ENCODE data around the gene TFF3.

The TFF3 gene

DNA sequence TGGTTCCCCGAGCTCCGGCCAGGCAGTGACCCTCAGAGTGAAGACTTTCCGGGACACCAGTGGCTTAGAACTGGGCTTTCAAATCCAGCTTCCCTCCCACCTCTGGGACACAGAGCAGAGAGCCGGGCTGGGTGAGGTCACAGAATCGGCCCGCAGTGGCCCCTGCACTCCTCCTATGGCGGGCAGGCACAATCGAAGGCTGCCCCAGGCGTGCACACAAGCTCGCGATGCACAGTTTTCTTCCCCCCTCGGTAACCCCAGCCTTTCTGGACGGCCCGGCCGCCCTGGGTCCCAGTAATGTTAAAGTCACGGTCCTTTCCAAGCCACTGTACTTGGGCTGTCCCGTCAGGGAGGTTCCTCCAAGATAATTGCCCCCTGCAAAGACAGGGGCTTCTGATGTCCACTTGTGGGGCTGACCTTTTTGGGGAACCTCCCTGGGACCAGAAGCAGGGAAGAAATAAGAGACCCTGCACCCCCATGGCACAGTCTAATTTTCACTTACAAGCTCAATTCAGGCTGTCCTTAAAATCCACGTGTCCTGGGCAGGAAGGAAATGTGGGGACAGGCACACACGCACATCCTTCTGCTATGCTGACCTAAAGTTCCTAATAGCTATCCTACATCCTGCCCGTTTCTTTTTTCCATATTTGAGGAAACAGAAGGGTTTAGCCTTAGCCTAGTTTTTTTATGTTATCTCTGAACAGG, 13.7 kb downstream of the TFF3 start:
- H3K27ac ChIP-seq: no peak overlapping the region
- TF ChIP-seq CTCF (conservative IDR thresholded peaks at IDR 0.05): no peak

DNA sequence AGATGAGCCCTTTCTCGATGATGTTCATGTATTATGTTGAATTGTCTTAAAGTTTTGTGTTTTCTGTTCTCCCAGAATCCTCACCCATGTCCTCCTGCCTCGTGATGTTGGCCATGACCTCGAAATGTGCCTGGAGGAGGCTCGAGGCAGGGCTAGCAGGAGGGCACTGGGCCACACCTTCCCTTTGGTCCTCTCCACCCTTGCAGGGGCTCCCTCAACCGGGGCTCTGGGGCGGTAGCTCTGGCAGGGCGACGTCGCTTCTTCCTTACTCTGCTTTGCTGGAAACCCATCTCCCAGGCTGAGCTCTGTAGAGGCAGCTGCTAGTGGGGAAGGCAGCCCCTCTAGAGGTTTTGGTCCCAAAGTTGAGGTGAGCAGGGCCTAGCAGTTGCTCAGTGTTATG, 14.3 kb downstream of the TFF3 start:
- TF ChIP-seq CTCF (conservative IDR thresholded peaks at IDR 0.05): no peak
- no peak overlapping the region for H3K27ac ChIP-seq

DNA sequence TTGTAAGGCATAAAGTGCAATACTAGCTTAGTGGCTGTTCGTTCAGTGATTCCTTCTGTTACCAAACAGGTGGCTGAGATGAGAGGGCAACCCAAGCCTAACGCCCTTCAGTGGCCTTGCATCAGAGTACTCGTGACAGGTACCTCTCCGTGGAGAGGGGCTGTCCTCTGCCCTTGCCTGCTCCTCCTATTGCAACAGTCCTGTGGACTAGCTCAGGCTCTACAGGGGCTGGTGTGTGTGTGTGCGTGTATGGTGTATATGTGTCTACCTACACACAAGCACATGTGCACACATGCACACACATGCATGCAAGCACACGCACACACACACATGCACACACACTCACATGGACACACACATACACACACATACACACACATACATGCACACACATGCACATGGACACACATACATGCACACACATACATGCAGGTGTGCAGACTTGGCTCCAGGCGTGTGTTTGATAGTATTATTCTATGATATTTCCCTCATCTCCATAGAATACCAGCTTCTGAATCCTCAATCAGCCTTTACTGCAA, 15.1 kb downstream of the TFF3 start:
- H3K27ac ChIP-seq: no peak overlapping the region
- TF ChIP-seq CTCF (conservative IDR thresholded peaks at IDR 0.05): no peak

- TF ChIP-seq CTCF (conservative IDR thresholded peaks at IDR 0.05): no peak
- no peak overlapping the region for H3K27ac ChIP-seq
Observed at GRCh38 chr21:42299324-42300044, 15.7 kb downstream of the TFF3 start.

GRCh38 chr21:42298657-42299056, 16.6 kb downstream of the TFF3 start:
- no peak for TF ChIP-seq CTCF (conservative IDR thresholded peaks at IDR 0.05)
- H3K27ac ChIP-seq: no peak overlapping the region

- no peak for TF ChIP-seq CTCF (conservative IDR thresholded peaks at IDR 0.05)
Observed at GRCh38 chr21:42298237-42298636, 17.0 kb downstream of the TFF3 start.

DNA sequence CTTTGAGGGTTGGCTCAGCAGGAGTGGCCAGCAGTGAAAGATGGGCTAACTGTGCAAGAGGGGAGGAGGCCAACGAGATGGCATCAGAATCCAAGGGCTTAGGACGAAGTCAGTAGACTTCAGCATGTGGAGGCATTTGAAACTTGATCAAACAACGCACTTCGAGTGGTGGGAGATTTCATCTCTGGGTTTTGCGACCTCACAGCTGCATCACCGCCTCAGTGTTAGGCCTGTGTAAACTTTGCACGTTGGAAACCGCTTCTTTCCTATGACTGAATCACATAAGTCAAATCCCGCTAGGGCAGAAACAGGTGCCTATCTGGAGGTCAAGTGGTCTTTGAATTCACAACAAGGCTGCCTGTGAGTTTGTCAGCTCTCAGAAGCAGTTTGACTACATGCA, 17.8 kb downstream of the TFF3 start:
- no peak for TF ChIP-seq CTCF (conservative IDR thresholded peaks at IDR 0.05)

More at GRCh38 chr21:42298237-42298636, 17.0 kb downstream of the TFF3 start:
- no peak overlapping the region for H3K27ac ChIP-seq

More for the DNA sequence above, 17.8 kb downstream of the TFF3 start:
- H3K27ac ChIP-seq: no peak overlapping the region
